GM12878 (cell line): ENCODE data around the gene ZFAND2A. TPM values are rescaled to one million over a fixed set of nuclear protein-coding genes. Genes with fewer than 3 reads are reported as not detected.

Experiments
- BHLHE40 ChIP-seq, 2 experiments: fragments of 450-650 bp in 1 of 2; IDR thresholded peaks; 2 replicates each; pipeline ENCODE4 v1.6.1; 2011 to 2017; ENCODE audit warnings: low read depth in 2 of 2, borderline replicate concordance in 1 of 2, improper control_type of control experiment in 1 of 2, low read length in 1 of 2, mild to moderate bottlenecking in 1 of 2
- CHD4 ChIP-seq: fragments of 200-600 bp; sonication (generic); IDR thresholded peaks from 2 replicates; pipeline ENCODE4 v1.6.1; 2016; ENCODE audit warnings: mild to moderate bottlenecking
- EGR1 ChIP-seq, 2 experiments: IDR thresholded peaks; 1 replicate in 1 of 2; 2 replicates in 1 of 2; pipeline ENCODE4 v1.6.1; 2011 to 2012; ENCODE audit warnings: low read depth in 2 of 2, low read length in 2 of 2, borderline replicate concordance in 1 of 2, mild to moderate bottlenecking in 1 of 2, moderate library complexity in 1 of 2
- GATAD2B ChIP-seq: fragments of 450-650 bp; conservative IDR thresholded peaks from 2 replicates; pipeline ENCODE4 v1.6.1; 2017; ENCODE audit warnings: low read depth, mild to moderate bottlenecking, moderate library complexity
- HDGF ChIP-seq: fragments of 450-650 bp; IDR thresholded peaks from 2 replicates; pipeline ENCODE4 v1.6.1; 2016; ENCODE audit warnings: antibody characterized with exemption
- MAX ChIP-seq: IDR thresholded peaks from 2 replicates; pipeline ENCODE4 v1.6.1; 2012; ENCODE audit warnings: low read depth, low read length, improper control_type of control experiment
- MEF2A ChIP-seq: IDR thresholded peaks from 2 replicates; pipeline ENCODE4 v1.6.1; 2011; ENCODE audit warnings: low read depth, mild to moderate bottlenecking, low read length, moderate library complexity; ENCODE audit not compliant: insufficient read depth
- MYC ChIP-seq: IDR thresholded peaks from 2 replicates; pipeline ENCODE4 v1.6.1; 2011; ENCODE audit warnings: mild to moderate bottlenecking, low read length, moderate library complexity, inconsistent platforms; ENCODE audit not compliant: insufficient read depth, insufficient replicate concordance, insufficient read length, severe bottlenecking
- SIN3A ChIP-seq: IDR thresholded peaks from 2 replicates; pipeline ENCODE4 v1.6.1; 2012; ENCODE audit warnings: low read depth, low read length, improper control_type of control experiment
- SMARCA5 ChIP-seq: fragments of 450-650 bp; IDR thresholded peaks from 2 replicates; pipeline ENCODE4 v1.6.1; 2017; ENCODE audit warnings: mild to moderate bottlenecking
- SUPT20H ChIP-seq: IDR thresholded peaks from 2 replicates; pipeline ENCODE4 v1.6.1; 2011; ENCODE audit warnings: low read depth, mild to moderate bottlenecking, low read length, moderate library complexity, borderline replicate concordance; ENCODE audit not compliant: control insufficient read depth
- TAF1 ChIP-seq: IDR thresholded peaks from 2 replicates; pipeline ENCODE4 v1.6.1; 2011; ENCODE audit warnings: mild to moderate bottlenecking, low read depth, low read length, borderline replicate concordance
- WRNIP1 ChIP-seq: IDR thresholded peaks from 2 replicates; pipeline ENCODE4 v1.6.1; 2011; ENCODE audit warnings: low read depth, low read length, improper control_type of control experiment, borderline replicate concordance
- ZNF274 ChIP-seq: IDR thresholded peaks from one replicate; pipeline ENCODE4 v1.8.0; 2011; ENCODE audit not compliant: insufficient read length, insufficient read depth
- ZNF687 ChIP-seq: fragments of 450-650 bp; IDR thresholded peaks from 2 replicates; pipeline ENCODE4 v1.6.1; 2017; ENCODE audit warnings: mild to moderate bottlenecking, moderate library complexity
- polyA plus RNA-seq, 11 experiments: library from polyadenylated mRNA; depleted of rRNA in 4 of 11; unstranded in 6 of 11; stranded (reverse) in 5 of 11; fragments of >200 nt; fragmentation: Nextera tagmentation in 4 of 11; fragmentation: Illumina TruSeq in 1 of 11; extraction: Ambion mirVana in 4 of 11; extraction: Trizol in 1 of 11; gene quantifications; 1 replicate in 1 of 11; 2 replicates in 10 of 11; pipeline versions ENCODE4 v1.2.1 to v1.2.3, GENCODE V29; 2011 to 2016; ENCODE audit warnings: inconsistent platforms in 2 of 11, missing spikeins in 2 of 11, low read depth in 1 of 11
- total RNA-seq, 4 experiments: library from RNA; depleted of rRNA in 3 of 4; stranded (reverse); fragments of >200 nt in 3 of 4; fragmentation: Illumina TruSeq in 1 of 4; extraction: Trizol in 1 of 4; gene quantifications; 2 replicates each; pipeline versions ENCODE4 v1.2.1 to v1.2.3, GENCODE V29; 2013 to 2021
- TF ChIP-seq, protein P1 (sequence below): fragments of 450-650 bp; IDR thresholded peaks from 2 replicates; pipeline ENCODE4 v1.6.1; 2017; ENCODE audit warnings: mild to moderate bottlenecking, moderate library complexity

The ZFAND2A gene
- total and polyA plus RNA-seq, 10 of the 15 experiments (the other 5 are each of a cell fraction or from before 2014, with no cell fraction given) = 14.8 to 39.9 (median 20.8) TPM

DNA sequence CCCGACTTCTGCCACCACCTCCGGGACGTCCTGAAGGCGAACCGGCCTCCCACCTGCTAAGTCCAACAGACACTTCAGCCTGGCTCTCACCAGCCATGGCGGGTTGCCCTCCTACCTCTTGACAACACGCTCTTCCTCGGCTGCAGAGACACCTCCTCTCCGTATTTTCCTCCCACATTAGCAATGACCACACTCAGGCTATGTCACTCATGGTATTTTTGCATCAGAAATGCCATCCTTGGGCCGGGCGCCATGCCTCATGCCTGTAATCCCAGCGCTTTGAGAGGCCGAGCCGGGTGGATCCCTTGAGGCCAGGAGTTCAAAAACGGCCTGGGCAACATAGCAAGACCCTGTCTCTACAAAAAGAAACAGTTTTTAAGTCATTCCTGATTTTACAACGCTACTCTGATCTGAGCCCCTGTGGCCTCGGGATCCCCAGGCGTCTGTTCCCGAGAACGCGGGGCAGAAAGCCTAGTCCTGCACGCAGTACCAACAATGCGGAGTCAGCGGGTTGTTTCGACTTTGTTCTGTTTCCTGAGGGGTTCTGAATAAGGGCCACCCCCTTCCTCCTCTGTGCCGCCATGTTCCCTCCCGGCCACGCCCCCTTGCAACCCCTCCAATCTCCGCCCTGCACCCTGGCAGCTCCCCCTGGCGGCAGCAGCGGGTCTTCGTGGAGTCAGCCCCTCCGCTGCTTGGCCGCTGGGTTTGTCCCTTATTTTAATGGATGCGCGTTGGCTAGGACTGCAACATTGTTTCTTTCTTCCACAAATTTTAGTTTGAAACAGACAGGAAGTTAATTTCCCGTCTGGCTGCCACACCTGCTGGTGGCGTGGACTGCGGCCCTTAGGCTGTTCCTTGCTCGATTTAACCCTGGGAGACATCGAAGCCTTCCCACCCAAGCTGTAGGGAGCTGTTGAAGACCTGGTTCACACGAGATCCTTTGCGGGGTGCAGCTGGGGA is 9.7 kb upstream of the ZFAND2A start (continued):
- TF ChIP-seq TAF1 (peak; percentile 85; the same call in 1 of the 2 replicates), HDGF (no peak), EGR1 (IDR thresholded peaks at IDR 0.05; ENCODE audit: borderline replicate concordance in 1 of 2, low read depth in 2 of 2, low read length in 2 of 2) (no peak), MYC (peak; percentile 28), WRNIP1 (no peak), GATAD2B (peak; percentile 50), BHLHE40 (IDR thresholded peaks at IDR 0.05; ENCODE audit: borderline replicate concordance in 1 of 2, low read depth in 2 of 2, low read length in 1 of 2) (peak in 1 of 2 experiments; percentile 14; a peak in 2 of 4 replicates), SIN3A (no peak), MEF2A (no peak), SMARCA5 (peak; percentile 83; the same call in 1 of the 2 replicates), SUPT20H (no peak), ZNF274 (no peak), MAX (peak; percentile 38; the same call in 1 of the 2 replicates), ZNF687 (peak; percentile 40; the same call in 1 of the 2 replicates), CHD4 (no peak)
- TF ChIP-seq, protein P1, sequence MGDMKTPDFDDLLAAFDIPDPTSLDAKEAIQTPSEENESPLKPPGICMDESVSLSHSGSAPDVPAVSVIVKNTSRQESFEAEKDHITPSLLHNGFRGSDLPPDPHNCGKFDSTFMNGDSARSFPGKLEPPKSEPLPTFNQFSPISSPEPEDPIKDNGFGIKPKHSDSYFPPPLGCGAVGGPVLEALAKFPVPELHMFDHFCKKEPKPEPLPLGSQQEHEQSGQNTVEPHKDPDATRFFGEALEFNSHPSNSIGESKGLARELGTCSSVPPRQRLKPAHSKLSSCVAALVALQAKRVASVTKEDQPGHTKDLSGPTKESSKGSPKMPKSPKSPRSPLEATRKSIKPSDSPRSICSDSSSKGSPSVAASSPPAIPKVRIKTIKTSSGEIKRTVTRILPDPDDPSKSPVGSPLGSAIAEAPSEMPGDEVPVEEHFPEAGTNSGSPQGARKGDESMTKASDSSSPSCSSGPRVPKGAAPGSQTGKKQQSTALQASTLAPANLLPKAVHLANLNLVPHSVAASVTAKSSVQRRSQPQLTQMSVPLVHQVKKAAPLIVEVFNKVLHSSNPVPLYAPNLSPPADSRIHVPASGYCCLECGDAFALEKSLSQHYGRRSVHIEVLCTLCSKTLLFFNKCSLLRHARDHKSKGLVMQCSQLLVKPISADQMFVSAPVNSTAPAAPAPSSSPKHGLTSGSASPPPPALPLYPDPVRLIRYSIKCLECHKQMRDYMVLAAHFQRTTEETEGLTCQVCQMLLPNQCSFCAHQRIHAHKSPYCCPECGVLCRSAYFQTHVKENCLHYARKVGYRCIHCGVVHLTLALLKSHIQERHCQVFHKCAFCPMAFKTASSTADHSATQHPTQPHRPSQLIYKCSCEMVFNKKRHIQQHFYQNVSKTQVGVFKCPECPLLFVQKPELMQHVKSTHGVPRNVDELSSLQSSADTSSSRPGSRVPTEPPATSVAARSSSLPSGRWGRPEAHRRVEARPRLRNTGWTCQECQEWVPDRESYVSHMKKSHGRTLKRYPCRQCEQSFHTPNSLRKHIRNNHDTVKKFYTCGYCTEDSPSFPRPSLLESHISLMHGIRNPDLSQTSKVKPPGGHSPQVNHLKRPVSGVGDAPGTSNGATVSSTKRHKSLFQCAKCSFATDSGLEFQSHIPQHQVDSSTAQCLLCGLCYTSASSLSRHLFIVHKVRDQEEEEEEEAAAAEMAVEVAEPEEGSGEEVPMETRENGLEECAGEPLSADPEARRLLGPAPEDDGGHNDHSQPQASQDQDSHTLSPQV = peak; percentile 64; the same call in 1 of the 2 replicates
